Thymus (tissue), 11 donors: ENCODE results near the gene COL1A1. TPM values are rescaled to one million over a fixed set of nuclear protein-coding genes. Genes with fewer than 3 reads are reported as not detected.

Experiments
- DNase-seq, 9 donors: peaks; one replicate each; pipeline ENCODE4 v3.0.0-alpha.2; 2013; ENCODE audit warnings: low spot score in 9 of 9, low read depth in 6 of 9, missing footprints in 1 of 9
- H3K27ac ChIP-seq, 2 donors: one replicate each; pipeline ENCODE4 v1.5.1; 2013; ENCODE audit warnings: control low read depth in 1 of 2, low read depth in 1 of 2, low read length in 1 of 2, mild to moderate bottlenecking in 1 of 2, moderate library complexity in 1 of 2
- H3K27me3 ChIP-seq, 2 donors: one replicate each; pipeline ENCODE4 v1.5.1; 2013; ENCODE audit warnings: low read length in 1 of 2; ENCODE audit not compliant: control insufficient read depth in 2 of 2, insufficient read depth in 1 of 2
- H3K36me3 ChIP-seq, 2 donors: one replicate each; pipeline ENCODE4 v1.5.1; 2013; ENCODE audit warnings: low read length in 1 of 2, mild to moderate bottlenecking in 1 of 2, moderate library complexity in 1 of 2; ENCODE audit not compliant: control insufficient read depth in 2 of 2, insufficient read depth in 2 of 2
- H3K4me1 ChIP-seq, 2 donors: one replicate each; pipeline ENCODE4 v1.5.1; 2013; ENCODE audit warnings: low read length in 2 of 2; ENCODE audit not compliant: control insufficient read depth in 2 of 2, insufficient read depth in 2 of 2
- H3K4me3 ChIP-seq, 2 donors: one replicate each; pipeline ENCODE4 v1.5.1; 2013; ENCODE audit warnings: low read length in 2 of 2, control low read depth in 1 of 2, mild to moderate bottlenecking in 1 of 2
- H3K9me3 ChIP-seq, 2 donors: one replicate each; pipeline ENCODE4 v1.5.1; 2013; ENCODE audit warnings: low read length in 1 of 2, mild to moderate bottlenecking in 1 of 2; ENCODE audit not compliant: control insufficient read depth in 2 of 2, insufficient read depth in 1 of 2
- WGBS: extraction: QIAGEN DNeasy Blood & Tissue Kit; methylation state at CpG from one replicate; pipeline ENCODE4 v1.1.7; 2013; 5-methylcytosine and 5-hydroxymethylcytosine counted together
- polyA plus RNA-seq: library from polyadenylated mRNA; stranded (reverse); fragments of 200-250 nt; gene quantifications from one replicate; pipeline ENCODE4 v1.2.3, GENCODE V29; 2013
- total RNA-seq: library from RNA; stranded (reverse); fragments of 120-200 nt; gene quantifications from one replicate; pipeline ENCODE4 v1.2.4, GENCODE V29; 2013
- donor health status: healthy.

COL1A1 gene
- total and polyA plus RNA-seq, 2 donors: 14.4 to 29.5 TPM

GRCh38 chr17:50218071-50218759 is 16.8 kb upstream of the COL1A1 start:
- 95% methylated on average over 3 of the region's 3 CpGs for WGBS
- Histone ChIP-seq H3K36me3 (no peaks in the 10 kb centered on the region), H3K4me1 (peaks cover 4 to 23% of the 10 kb centered on the region in 2 donors), H3K27ac (no peak overlapping the region), H3K9me3 (no peaks in the 10 kb centered on the region), H3K4me3 (no peak overlapping the region), H3K27me3 (no peaks in the 10 kb centered on the region)
- no peak for DNase-seq

- no peaks in the 10 kb centered on the region for H3K9me3 ChIP-seq
- H3K27me3 ChIP-seq: no peaks in the 10 kb centered on the region
- H3K4me1 ChIP-seq: peaks cover 4 to 26% of the 10 kb centered on the region in 2 donors
- H3K36me3 ChIP-seq: no peaks in the 10 kb centered on the region
- no peak overlapping the region for H3K4me3 ChIP-seq
- WGBS: 91% methylated on average over 3 of the region's 3 CpGs
- H3K27ac ChIP-seq: no peak overlapping the region
- DNase-seq: no peak
Observed at GRCh38 chr17:50217591-50217990, 16.2 kb upstream of the COL1A1 start.

GRCh38 chr17:50214976-50215760 is 13.7 kb upstream of the COL1A1 start:
- H3K9me3 ChIP-seq: no peaks in the 10 kb centered on the region
- WGBS: 94% methylated on average over 8 of the region's 8 CpGs
- H3K4me3 ChIP-seq: no peak overlapping the region
- peaks cover 0 to 22% of the 10 kb centered on the region in 2 donors for H3K4me1 ChIP-seq
- no peak overlapping the region for H3K27ac ChIP-seq
- DNase-seq: no peak
- H3K27me3 ChIP-seq: peaks cover 0 to 15% of the 10 kb centered on the region in 2 donors
- no peaks in the 10 kb centered on the region for H3K36me3 ChIP-seq

- H3K27me3 ChIP-seq: peaks cover 0 to 31% of the 10 kb centered on the region in 2 donors
- no peaks in the 10 kb centered on the region for H3K9me3 ChIP-seq
- H3K27ac ChIP-seq: peak overlapping the region in 1 of 2 donors; percentile 11
- peaks cover 0 to 19% of the 10 kb centered on the region in 2 donors for H3K4me1 ChIP-seq
- 74% methylated on average over 9 of the region's 9 CpGs for WGBS
- H3K4me3 ChIP-seq: no peak overlapping the region
- peak in 5 of 9 donors; percentile 8 to 64 (median 21) for DNase-seq
- no peaks in the 10 kb centered on the region for H3K36me3 ChIP-seq
Observed at GRCh38 chr17:50213026-50214022, 11.9 kb upstream of the COL1A1 start.

GRCh38 chr17:50212121-50212843 is 10.9 kb upstream of the COL1A1 start:
- no peak overlapping the region for H3K4me3 ChIP-seq
- no peak for DNase-seq
- H3K9me3 ChIP-seq: no peaks in the 10 kb centered on the region
- no peak overlapping the region for H3K27ac ChIP-seq
- H3K4me1 ChIP-seq: peaks cover 0 to 19% of the 10 kb centered on the region in 2 donors
- WGBS: 93% methylated on average over 15 of the region's 15 CpGs
- H3K36me3 ChIP-seq: no peaks in the 10 kb centered on the region
- peaks cover 0 to 42% of the 10 kb centered on the region in 2 donors for H3K27me3 ChIP-seq

- peaks cover 2 to 21% of the 10 kb centered on the region in 2 donors for H3K4me1 ChIP-seq
- H3K27ac ChIP-seq: no peak overlapping the region
- WGBS: 95% methylated on average over 9 of the region's 9 CpGs
- H3K27me3 ChIP-seq: peaks cover 0 to 48% of the 10 kb centered on the region in 2 donors
- H3K4me3 ChIP-seq: no peak overlapping the region
- no peaks in the 10 kb centered on the region for H3K36me3 ChIP-seq
- H3K9me3 ChIP-seq: no peaks in the 10 kb centered on the region
- DNase-seq: no peak
Observed at GRCh38 chr17:50211249-50212120, 10.1 kb upstream of the COL1A1 start.

GRCh38 chr17:50210240-50211225 is 9.1 kb upstream of the COL1A1 start:
- peaks cover 2 to 21% of the 10 kb centered on the region in 2 donors for H3K4me1 ChIP-seq
- no peak overlapping the region for H3K4me3 ChIP-seq
- H3K27ac ChIP-seq: peak overlapping the region in 1 of 2 donors; percentile 43
- H3K9me3 ChIP-seq: no peaks in the 10 kb centered on the region
- no peaks in the 10 kb centered on the region for H3K36me3 ChIP-seq
- DNase-seq: no peak
- WGBS: 76% methylated on average over 26 of the region's 26 CpGs
- peaks cover 0 to 56% of the 10 kb centered on the region in 2 donors for H3K27me3 ChIP-seq
